MCF 10A (cell line): ENCODE data around the gene ACOT12. TPM values are rescaled to one million over a fixed set of nuclear protein-coding genes. Genes with fewer than 3 reads are reported as not detected.

Experiments used
- BruUV-seq: library from RNA; stranded (reverse); fragments of 400-500 nt; replicated peaks from 2 replicates; lab custom pipeline; 2021; lab: Mats Ljungman, UMichigan
- CTCF ChIA-PET: fragments of 300-600 bp; sonication (Branson Sonifier 250); formaldehyde crosslinking; extraction: SDS; loops from one replicate; lab custom pipeline; 2021; ENCODE audit warnings: antibody characterized with exemption, inconsistent platforms; lab: Yijun Ruan, JAX
- POLR2A ChIA-PET: fragments of 300-600, 350-650 bp; sonication (Branson Sonifier 250); formaldehyde crosslinking; extraction: SDS; loops from one replicate; lab custom pipeline; 2020; ENCODE audit warnings: antibody characterized with exemption, inconsistent platforms; lab: Yijun Ruan, JAX
- DNase-seq: peaks from one replicate; pipeline ENCODE4 v3.0.0-alpha.2; 2018; ENCODE audit not compliant: unreplicated experiment
- H3K27ac Mint-ChIP-seq: one replicate; pipeline ENCODE4 v1.8.0; 2022; ENCODE audit warnings: mild to moderate bottlenecking, low read depth, mixed read lengths; ENCODE audit not compliant: unreplicated experiment
- H3K27me3 Mint-ChIP-seq: one replicate; pipeline ENCODE4 v1.8.0; 2022; ENCODE audit warnings: mixed read lengths; ENCODE audit not compliant: insufficient read depth, unreplicated experiment
- H3K36me3 Mint-ChIP-seq: one replicate; pipeline ENCODE4 v1.8.0; 2022; ENCODE audit warnings: mild to moderate bottlenecking, moderate library complexity, mixed read lengths; ENCODE audit not compliant: insufficient read depth, unreplicated experiment
- H3K4me1 Mint-ChIP-seq: one replicate; pipeline ENCODE4 v1.8.0; 2022; ENCODE audit warnings: mixed read lengths; ENCODE audit not compliant: insufficient read depth, unreplicated experiment
- H3K4me3 Mint-ChIP-seq: one replicate; pipeline ENCODE4 v1.8.0; 2022; ENCODE audit warnings: mild to moderate bottlenecking, moderate library complexity, mixed read lengths; ENCODE audit not compliant: unreplicated experiment
- H3K9me3 Mint-ChIP-seq: one replicate; pipeline ENCODE4 v1.8.0; 2022; ENCODE audit warnings: mixed read lengths; ENCODE audit not compliant: unreplicated experiment
- intact Hi-C: fragments of 100-400 bp; cut with micrococcal nuclease; formaldehyde crosslinking; loops from 2 replicates; pipeline ENCODE4 v1.14.1; 2022
- total RNA-seq: library from RNA; stranded (reverse); gene quantifications from 2 replicates; pipeline ENCODE4 v1.2.3, GENCODE V29; 2022
- TF ChIP-seq, protein P1 (sequence below): fragments of 200-600 bp; IDR thresholded peaks from one replicate; pipeline ENCODE4 v1.8.0; 2022; ENCODE audit warnings: antibody characterized with exemption, mild to moderate bottlenecking; ENCODE audit not compliant: unreplicated experiment

The ACOT12 gene
- total RNA-seq, 1 experiment from 2014 or later = not detected

DNA sequence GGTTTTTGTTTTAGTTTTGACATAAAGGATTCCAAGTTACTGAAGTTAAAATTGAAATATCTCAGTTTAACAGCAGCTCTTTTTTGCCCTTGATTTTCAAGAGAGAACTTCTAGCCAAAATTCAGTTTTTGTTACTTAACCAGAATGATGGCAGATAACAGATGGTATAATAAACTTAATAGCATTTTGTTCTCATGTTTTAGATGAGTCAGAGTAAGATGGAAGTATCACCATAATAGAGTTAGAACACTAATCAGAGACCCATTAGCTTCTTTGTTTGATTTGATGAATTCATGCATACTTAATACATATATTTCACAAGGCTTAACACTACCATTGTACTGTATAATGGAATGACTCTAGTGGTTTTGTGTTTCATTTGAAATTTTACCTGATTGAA lies 80.7 kb downstream of the ACOT12 start:
- Mint-ChIP-seq H3K9me3 (no peaks in the 10 kb centered on the region), H3K36me3 (peaks cover 61% of the 10 kb centered on the region), H3K27ac (no peak overlapping the region), H3K27me3 (no peaks in the 10 kb centered on the region), H3K4me1 (peaks cover 5% of the 10 kb centered on the region), H3K4me3 (no peak overlapping the region)
- BruUV-seq = no TSS peak
- intact Hi-C loops = no loop called here
- TF ChIP-seq, protein P1, sequence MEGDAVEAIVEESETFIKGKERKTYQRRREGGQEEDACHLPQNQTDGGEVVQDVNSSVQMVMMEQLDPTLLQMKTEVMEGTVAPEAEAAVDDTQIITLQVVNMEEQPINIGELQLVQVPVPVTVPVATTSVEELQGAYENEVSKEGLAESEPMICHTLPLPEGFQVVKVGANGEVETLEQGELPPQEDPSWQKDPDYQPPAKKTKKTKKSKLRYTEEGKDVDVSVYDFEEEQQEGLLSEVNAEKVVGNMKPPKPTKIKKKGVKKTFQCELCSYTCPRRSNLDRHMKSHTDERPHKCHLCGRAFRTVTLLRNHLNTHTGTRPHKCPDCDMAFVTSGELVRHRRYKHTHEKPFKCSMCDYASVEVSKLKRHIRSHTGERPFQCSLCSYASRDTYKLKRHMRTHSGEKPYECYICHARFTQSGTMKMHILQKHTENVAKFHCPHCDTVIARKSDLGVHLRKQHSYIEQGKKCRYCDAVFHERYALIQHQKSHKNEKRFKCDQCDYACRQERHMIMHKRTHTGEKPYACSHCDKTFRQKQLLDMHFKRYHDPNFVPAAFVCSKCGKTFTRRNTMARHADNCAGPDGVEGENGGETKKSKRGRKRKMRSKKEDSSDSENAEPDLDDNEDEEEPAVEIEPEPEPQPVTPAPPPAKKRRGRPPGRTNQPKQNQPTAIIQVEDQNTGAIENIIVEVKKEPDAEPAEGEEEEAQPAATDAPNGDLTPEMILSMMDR = no peak
- ChIA-PET POLR2A (interaction anchor here (1.0 to 1.3 kb wide), 2 partner anchors 10 to 12 kb away, joined by 4 read pairs; partner anchors contain the start of gene ZCCHC9), CTCF (interaction anchor here (0.9 kb wide), 1 partner anchor 14 kb away, joined by 6 read pairs; no protein-coding TSS in a partner anchor)
- no peak for DNase-seq

DNA sequence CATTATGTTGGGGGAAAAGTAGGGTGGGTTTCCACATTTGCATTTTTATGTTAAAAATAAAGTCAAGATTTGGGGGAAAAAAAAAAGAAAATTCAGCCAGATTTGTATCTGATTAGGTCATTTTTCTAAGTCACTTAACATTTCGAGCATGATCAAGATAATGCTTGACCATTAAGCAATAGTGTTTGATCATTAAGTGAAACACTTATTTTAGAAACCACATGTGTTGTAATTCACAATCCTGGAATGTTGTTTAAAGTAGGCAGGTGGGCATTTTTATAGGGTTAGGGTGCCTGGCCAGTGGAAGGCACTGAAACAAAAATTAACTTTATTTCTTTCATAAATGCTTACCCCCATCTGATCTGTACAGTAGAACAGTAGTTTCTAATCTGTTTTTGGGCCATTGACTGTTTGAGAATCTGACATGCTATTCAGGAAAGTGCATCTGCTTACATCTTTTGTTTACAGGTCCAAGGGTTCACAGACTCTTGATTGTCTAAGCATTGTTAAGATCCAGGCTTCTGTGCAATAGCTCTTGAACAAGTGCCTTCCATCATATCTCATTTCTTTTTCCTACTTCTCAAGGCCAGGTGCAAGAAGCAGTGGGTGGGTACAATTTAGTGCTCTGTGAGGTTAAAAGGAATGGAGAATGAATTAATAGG lies 83.4 kb downstream of the ACOT12 start:
- no peak overlapping the region for H3K27ac Mint-ChIP-seq
- no peaks in the 10 kb centered on the region for H3K27me3 Mint-ChIP-seq
- TF ChIP-seq, protein P1 = no peak
- intact Hi-C loops = no loop called here
- H3K4me1 Mint-ChIP-seq = peaks cover 5% of the 10 kb centered on the region
- no peak overlapping the region for H3K4me3 Mint-ChIP-seq
- H3K9me3 Mint-ChIP-seq = no peaks in the 10 kb centered on the region
- DNase-seq = no peak
- POLR2A ChIA-PET = no interaction called here
- BruUV-seq = no TSS peak
- H3K36me3 Mint-ChIP-seq = peaks cover 72% of the 10 kb centered on the region
- CTCF ChIA-PET = interaction anchor here (1.0 kb wide), 1 partner anchor 11 kb away, joined by 3 read pairs; no protein-coding TSS in a partner anchor

DNA sequence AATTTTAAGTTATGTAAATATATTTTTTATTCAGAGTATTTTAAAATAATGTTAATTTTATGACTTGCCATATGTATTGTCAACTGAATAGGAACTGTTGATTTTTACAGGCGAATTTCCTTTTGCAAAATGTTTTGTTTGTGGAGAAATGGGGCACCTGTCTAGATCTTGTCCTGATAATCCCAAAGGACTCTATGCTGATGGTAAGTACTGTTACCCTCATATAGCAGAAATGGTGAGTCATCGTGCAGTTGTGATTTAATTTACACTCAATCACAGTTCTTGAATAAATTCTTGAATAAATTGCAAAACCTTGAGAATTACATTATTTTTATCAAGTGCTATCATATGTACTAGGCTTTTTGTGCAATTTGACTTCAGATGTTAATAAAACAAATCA lies 85.1 kb downstream of the ACOT12 start:
- TF ChIP-seq, protein P1 = no peak
- Mint-ChIP-seq H3K4me1 (no peaks in the 10 kb centered on the region), H3K27ac (no peak overlapping the region), H3K9me3 (no peaks in the 10 kb centered on the region), H3K36me3 (peaks cover 75% of the 10 kb centered on the region), H3K27me3 (no peaks in the 10 kb centered on the region), H3K4me3 (no peak overlapping the region)
- ChIA-PET CTCF (interaction anchor here (1.2 kb wide), 1 partner anchor 9 kb away, joined by 5 read pairs; no protein-coding TSS in a partner anchor), POLR2A (no interaction called here)
- DNase-seq = no peak
- intact Hi-C loops = loop anchor here (10.0 kb wide), 1 partner anchor 916 kb away; no protein-coding TSS in a partner anchor
- no TSS peak for BruUV-seq

DNA sequence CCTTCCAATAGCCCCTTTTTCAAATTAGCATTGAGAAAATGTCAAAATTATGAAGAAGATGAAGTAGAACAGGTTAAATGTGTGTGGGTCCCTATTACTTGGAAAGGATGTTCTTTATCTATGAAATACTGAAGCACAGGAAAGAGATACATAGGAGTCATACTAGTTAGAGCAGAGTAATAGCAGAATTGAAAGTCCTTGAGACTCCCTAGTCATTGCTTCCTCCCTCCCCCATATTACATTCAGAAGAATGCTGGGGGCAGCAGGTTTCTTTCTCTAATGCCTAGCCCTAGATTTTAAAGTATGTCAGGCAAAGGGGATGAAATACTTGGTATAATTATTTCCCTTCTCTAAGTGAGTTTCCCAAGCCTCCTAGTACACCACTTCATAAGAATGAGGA lies 88.1 kb downstream of the ACOT12 start:
- TF ChIP-seq, protein P1 = no peak
- H3K9me3 Mint-ChIP-seq = no peaks in the 10 kb centered on the region
- no peaks in the 10 kb centered on the region for H3K4me1 Mint-ChIP-seq
- H3K36me3 Mint-ChIP-seq = peaks cover 49% of the 10 kb centered on the region
- H3K4me3 Mint-ChIP-seq = no peak overlapping the region
- POLR2A ChIA-PET = interaction anchor here (1.1 kb wide), 1 partner anchor 22 kb away, joined by 3 read pairs; no protein-coding TSS in a partner anchor
- H3K27ac Mint-ChIP-seq = no peak overlapping the region
- intact Hi-C loops = loop anchor here (10.0 kb wide), 1 partner anchor 919 kb away; no protein-coding TSS in a partner anchor
- CTCF ChIA-PET = interaction anchor here (0.5 kb wide), 1 partner anchor 87 kb away, joined by 3 read pairs; no protein-coding TSS in a partner anchor
- H3K27me3 Mint-ChIP-seq = no peaks in the 10 kb centered on the region
- no TSS peak for BruUV-seq
- no peak for DNase-seq
